Lung (tissue), 12 donors: ENCODE data around the gene NTRK2. TPM values are rescaled to one million over a fixed set of nuclear protein-coding genes. Genes with fewer than 3 reads are reported as not detected.

Source experiments
- ATAC-seq: fragments of 200-7000 bp; cut with Tn5 transposase; one replicate; pipeline ENCODE4 v1.9.1; 2020; ENCODE audit warnings: moderate number of reproducible peaks; ENCODE audit not compliant: insufficient read depth, low FRiP score
- DNase-seq, 3 donors: peaks; one replicate each; pipeline ENCODE4 v3.0.0-alpha.2; 2013 to 2017
- H3K27ac ChIP-seq, 2 donors: one replicate each; pipeline ENCODE4 v1.5.1; 2013; ENCODE audit warnings: mild to moderate bottlenecking in 2 of 2, moderate library complexity in 2 of 2, control low read depth in 1 of 2, inconsistent platforms in 1 of 2, low read depth in 1 of 2, low read length in 1 of 2
- H3K27me3 ChIP-seq, 3 donors: one replicate each; pipeline ENCODE4 v1.5.1; 2013; ENCODE audit warnings: low read length in 2 of 3; ENCODE audit not compliant: control insufficient read depth in 3 of 3, insufficient read depth in 3 of 3
- H3K36me3 ChIP-seq, 4 donors: one replicate each; pipeline ENCODE4 v1.5.1; 2013; ENCODE audit warnings: low read length in 4 of 4, mild to moderate bottlenecking in 1 of 4, moderate library complexity in 1 of 4; ENCODE audit not compliant: control insufficient read depth in 4 of 4, insufficient read depth in 4 of 4
- H3K4me1 ChIP-seq, 5 donors: one replicate each; pipeline ENCODE4 v1.5.1; 2013; ENCODE audit warnings: low read length in 5 of 5, mild to moderate bottlenecking in 2 of 5, moderate library complexity in 1 of 5; ENCODE audit not compliant: control insufficient read depth in 5 of 5, insufficient read depth in 5 of 5
- H3K4me3 ChIP-seq: one replicate; pipeline ENCODE4 v1.5.1; 2013; ENCODE audit warnings: mild to moderate bottlenecking, control low read depth, moderate library complexity
- H3K9ac ChIP-seq, 2 donors: one replicate each; pipeline ENCODE4 v1.5.1; 2013; ENCODE audit warnings: low read length in 2 of 2, control low read depth in 1 of 2; ENCODE audit not compliant: insufficient read depth in 1 of 2
- H3K9me3 ChIP-seq, 4 donors: one replicate each; pipeline ENCODE4 v1.5.1; 2013; ENCODE audit warnings: low read length in 3 of 4, mild to moderate bottlenecking in 1 of 4, moderate library complexity in 1 of 4; ENCODE audit not compliant: control insufficient read depth in 4 of 4, insufficient read depth in 3 of 4
- CTCF ChIP-seq: IDR thresholded peaks from 2 replicates; pipeline ENCODE4 v1.5.1; 2012; ENCODE audit warnings: mild to moderate bottlenecking; ENCODE audit errors: control extremely low read depth, extremely low read depth
- WGBS, 2 donors: extraction: QIAGEN DNeasy Blood & Tissue Kit; methylation state at CpG; one replicate each; pipeline ENCODE4 v1.1.7; 2013; 5-methylcytosine and 5-hydroxymethylcytosine counted together
- polyA plus RNA-seq, 2 donors: library from polyadenylated mRNA; stranded (reverse); fragments of 200-250 nt; gene quantifications; one replicate each; pipeline ENCODE4 v1.2.1, GENCODE V29; 2013
- total RNA-seq, 2 donors: library from RNA; depleted of rRNA in 1 of 2; stranded (reverse); fragments of >200 nt in 1 of 2; gene quantifications; one replicate each; pipeline ENCODE4 v1.2.1, GENCODE V29; 2014 to 2021
- donor health status: control.
- donor health status: control.
- donor health status: Bipolar disorder and iron deficiency.
- donor health status: healthy.
- donor health status: DM: yes; HTN: yes; CAD: no.

Gene NTRK2
- total and polyA plus RNA-seq, 4 donors = 0.33 to 14.4 (median 3.3) TPM

- DNase-seq (peak in 1 of 3 donors; percentile 32), ATAC-seq (no peak)
- H3K9ac ChIP-seq = no peak overlapping the region
- no peak overlapping the region for H3K27ac ChIP-seq
- no peaks in the 10 kb centered on the region for H3K36me3 ChIP-seq
- 59 to 70% methylated on average over 4 of the region's 4 CpGs for WGBS, 2 donors
- H3K9me3 ChIP-seq = no peaks in the 10 kb centered on the region
- TF ChIP-seq CTCF = no peak
- peaks cover 0 to 3% (median 0%) of the 10 kb centered on the region in 5 donors for H3K4me1 ChIP-seq
- no peak overlapping the region for H3K4me3 ChIP-seq
- peaks cover 0 to 26% (median 8%) of the 10 kb centered on the region in 3 donors for H3K27me3 ChIP-seq
These were observed 16.9 kb upstream of the NTRK2 start for GRCh38 chr9:84652496-84653120.

GRCh38 chr9:84655447-84655846 lies 14.1 kb upstream of the NTRK2 start:
- no peak overlapping the region for H3K4me3 ChIP-seq
- peaks cover 0 to 25% (median 7%) of the 10 kb centered on the region in 3 donors for H3K27me3 ChIP-seq
- H3K36me3 ChIP-seq = no peaks in the 10 kb centered on the region
- H3K9ac ChIP-seq = no peak overlapping the region
- no peak for TF ChIP-seq CTCF
- no peaks in the 10 kb centered on the region for H3K9me3 ChIP-seq
- ATAC-seq = no peak
- H3K4me1 ChIP-seq = no peaks in the 10 kb centered on the region
- 89 to 92% methylated on average over 5 of the region's 5 CpGs for WGBS, 2 donors
- H3K27ac ChIP-seq = no peak overlapping the region
- no peak for DNase-seq

- H3K27me3 ChIP-seq = peaks cover 0 to 19% (median 5%) of the 10 kb centered on the region in 3 donors
- 71 to 76% methylated on average over 5 of the region's 5 CpGs for WGBS, 2 donors
- H3K27ac ChIP-seq = no peak overlapping the region
- no peak overlapping the region for H3K9ac ChIP-seq
- H3K36me3 ChIP-seq = no peaks in the 10 kb centered on the region
- H3K4me3 ChIP-seq = no peak overlapping the region
- H3K4me1 ChIP-seq = no peaks in the 10 kb centered on the region
- no peak for DNase-seq
- no peaks in the 10 kb centered on the region for H3K9me3 ChIP-seq
- no peak for ATAC-seq
- TF ChIP-seq CTCF = no peak
These were observed 10.2 kb upstream of the NTRK2 start for GRCh38 chr9:84659313-84659712.

- WGBS, 2 donors = 68 to 87% methylated on average over 1 of the region's 1 CpG
- DNase-seq (no peak), ATAC-seq (no peak)
- H3K27me3 ChIP-seq = peaks cover 0 to 19% (median 5%) of the 10 kb centered on the region in 3 donors
- no peak for TF ChIP-seq CTCF
- H3K36me3 ChIP-seq = no peaks in the 10 kb centered on the region
- no peaks in the 10 kb centered on the region for H3K4me1 ChIP-seq
- H3K9ac ChIP-seq = no peak overlapping the region
- H3K4me3 ChIP-seq = no peak overlapping the region
- H3K27ac ChIP-seq = no peak overlapping the region
- no peaks in the 10 kb centered on the region for H3K9me3 ChIP-seq
These were observed 9.8 kb upstream of the NTRK2 start for GRCh38 chr9:84659773-84660172.
